A549 (cell line): ENCODE measurements around the gene ESR1.

ENCODE experiments used
- CTCF ChIP-seq: fragments of >200 bp; sonication (Bioruptor Twin); formaldehyde crosslinking; IDR thresholded peaks from 3 replicates; pipeline ENCODE4 v1.5.1; 2016
- EP300 ChIP-seq, 2 experiments: fragments of >200 bp; sonication (Bioruptor Twin); formaldehyde crosslinking; IDR thresholded peaks; 2 replicates in 1 of 2; 3 replicates in 1 of 2; pipeline ENCODE4 v1.6.1; 2016 to 2017
- ZNF302 ChIP-seq: fragments of 250-450 bp; sonication (Bioruptor Pico); IDR thresholded peaks from 2 replicates; pipeline ENCODE4 v1.9.0; 2021; ENCODE audit warnings: inconsistent platforms, mild to moderate bottlenecking, moderate library complexity

DNA sequence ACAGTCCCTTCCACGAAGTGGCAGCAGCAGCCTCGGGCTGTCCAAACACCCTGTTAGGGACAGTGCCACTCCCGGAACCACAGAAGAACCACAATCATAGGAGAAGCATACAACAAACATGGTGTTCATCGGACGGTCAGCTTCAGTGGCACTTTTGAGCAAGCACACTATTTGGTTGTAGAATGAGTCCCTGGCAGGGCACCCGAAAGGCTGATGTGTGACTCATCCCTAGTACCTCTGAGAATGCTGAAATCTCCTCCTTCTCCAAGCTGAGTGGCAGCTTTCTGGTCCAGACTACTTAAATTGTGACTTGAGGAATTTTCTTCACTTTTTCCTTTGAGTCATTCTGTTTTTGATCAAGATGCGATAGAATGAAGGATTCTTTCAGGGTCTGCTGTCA lies 282.5 kb downstream of the ESR1 start:
- no peak for TF ChIP-seq CTCF
- TF ChIP-seq EP300 (IDR thresholded peaks at IDR 0.05): no peak
- TF ChIP-seq ZNF302 (CRISPR knock-in tag): no peak
